Neural cell (in vitro differentiated cells): ENCODE data around the gene GHRH. TPM values are rescaled to one million over a fixed set of nuclear protein-coding genes. Genes with fewer than 3 reads are reported as not detected.

Experiments used
- H2AFZ ChIP-seq: fragments of 200-600, 300-800 bp; sonication (generic), shearing (Covaris generic); 2 replicates; pipeline ENCODE4 v1.6.0; 2014; ENCODE audit warnings: low read depth, mild to moderate bottlenecking, antibody characterized with exemption, low read length, moderate library complexity
- H3F3A ChIP-seq: fragments of 200-600 bp; shearing (Covaris generic); 2 replicates; pipeline ENCODE4 v1.6.1; 2016; ENCODE audit warnings: mild to moderate bottlenecking, moderate library complexity, mixed read lengths, antibody characterized with exemption, low read length; ENCODE audit not compliant: insufficient read depth, poor library complexity, severe bottlenecking
- H3K27ac ChIP-seq: fragments of 200-600, 300-800 bp; sonication (generic), shearing (Covaris generic); 2 replicates; pipeline ENCODE4 v1.5.1; 2014; ENCODE audit warnings: mild to moderate bottlenecking, low read length, moderate library complexity
- H3K27me3 ChIP-seq: fragments of 300-800, 200-600 bp; sonication (generic), shearing (Covaris generic); 2 replicates; pipeline ENCODE4 v1.6.0; 2014; ENCODE audit warnings: mild to moderate bottlenecking, low read depth, low read length, moderate library complexity; ENCODE audit not compliant: insufficient read depth
- H3K36me3 ChIP-seq: fragments of 300-800, 200-600 bp; sonication (generic), shearing (Covaris generic); 2 replicates; pipeline ENCODE4 v1.5.1; 2014; ENCODE audit warnings: mild to moderate bottlenecking, antibody characterized with exemption, low read length, moderate library complexity; ENCODE audit not compliant: insufficient read depth
- H3K4me2 ChIP-seq: fragments of 300-800, 200-600 bp; sonication (generic), shearing (Covaris generic); 2 replicates; pipeline ENCODE4 v1.6.0; 2014; ENCODE audit warnings: mild to moderate bottlenecking, low read length
- H3K4me3 ChIP-seq: fragments of 300-800, 200-600 bp; sonication (generic), shearing (Covaris generic); 2 replicates; pipeline ENCODE4 v1.5.1; 2014; ENCODE audit warnings: mild to moderate bottlenecking, low read length, moderate library complexity
- H3K79me2 ChIP-seq: fragments of 200-600 bp; shearing (Covaris generic); replicated peaks from 2 replicates; pipeline ENCODE4 v1.6.0; 2014; ENCODE audit warnings: mild to moderate bottlenecking, low read length, moderate library complexity; ENCODE audit not compliant: insufficient read depth
- H3K9ac ChIP-seq: fragments of 300-800, 200-600 bp; sonication (generic), shearing (Covaris generic); 2 replicates; pipeline ENCODE4 v1.6.1; 2016; ENCODE audit warnings: mild to moderate bottlenecking, low read length, mixed read lengths
- H3K9me2 ChIP-seq: fragments of 200-600 bp; shearing (Covaris generic); 2 replicates; pipeline ENCODE4 v1.6.1; 2016; ENCODE audit warnings: mild to moderate bottlenecking, low read length, mixed read lengths; ENCODE audit not compliant: insufficient read depth
- H3K9me3 ChIP-seq: fragments of 200-600, 300-800 bp; sonication (generic), shearing (Covaris generic); 2 replicates; pipeline ENCODE4 v1.6.1; 2016; ENCODE audit warnings: mild to moderate bottlenecking, mixed run types, low read length, moderate library complexity, mixed read lengths
- H4K20me1 ChIP-seq: fragments of 200-600 bp; shearing (Covaris generic); 2 replicates; pipeline ENCODE4 v1.6.1; 2016; ENCODE audit warnings: mild to moderate bottlenecking, mixed run types; ENCODE audit not compliant: insufficient read depth
- EP300 ChIP-seq: fragments of 450-650 bp; conservative IDR thresholded peaks from 2 replicates; pipeline ENCODE4 v1.6.1; 2014; ENCODE audit warnings: antibody characterized with exemption, mild to moderate bottlenecking, moderate library complexity; ENCODE audit not compliant: poor library complexity, severe bottlenecking
- EZH2 ChIP-seq: fragments of 200-600, 300-800 bp; shearing (Covaris generic), sonication (generic); IDR thresholded peaks from 2 replicates; pipeline ENCODE4 v1.6.1; 2014; ENCODE audit warnings: antibody characterized with exemption, low read length, borderline replicate concordance, mild to moderate bottlenecking; ENCODE audit not compliant: insufficient read depth, poor library complexity, severe bottlenecking
- MXI1 ChIP-seq: fragments of 450-650 bp; conservative IDR thresholded peaks from 2 replicates; pipeline ENCODE4 v1.6.1; 2014; ENCODE audit warnings: antibody characterized with exemption, mild to moderate bottlenecking; ENCODE audit not compliant: poor library complexity, severe bottlenecking
- POLR2AphosphoS5 ChIP-seq: IDR thresholded peaks from 2 replicates; pipeline ENCODE4 v1.6.1; 2012
- RAD21 ChIP-seq: fragments of 450-650 bp; conservative IDR thresholded peaks from 2 replicates; pipeline ENCODE4 v1.6.1; 2014; ENCODE audit warnings: antibody characterized with exemption, mild to moderate bottlenecking, moderate library complexity
- SMC3 ChIP-seq: fragments of 450-650 bp; conservative IDR thresholded peaks from 2 replicates; pipeline ENCODE4 v1.6.1; 2014; ENCODE audit warnings: antibody characterized with exemption, mild to moderate bottlenecking, moderate library complexity; ENCODE audit not compliant: poor library complexity
- TAF1 ChIP-seq: IDR thresholded peaks from 2 replicates; pipeline ENCODE4 v1.6.1; 2012; ENCODE audit warnings: low read depth
- polyA plus RNA-seq: library from polyadenylated mRNA; depleted of rRNA; stranded (reverse); fragments of >200 nt; gene quantifications from 2 replicates; pipeline ENCODE4 v1.2.3, GENCODE V29; 2014
- TF ChIP-seq, protein P1 (sequence below): fragments of 450-650 bp; IDR thresholded peaks from 2 replicates; pipeline ENCODE4 v1.5.1; 2014; ENCODE audit warnings: antibody characterized with exemption, mild to moderate bottlenecking, moderate library complexity; ENCODE audit not compliant: poor library complexity, severe bottlenecking
- TF ChIP-seq, protein P2 (sequence below): IDR thresholded peaks from 2 replicates; pipeline ENCODE4 v1.6.1; 2012; ENCODE audit warnings: borderline replicate concordance

Gene GHRH
- polyA plus RNA-seq, 1 donor from 2014 or later: not detected

DNA sequence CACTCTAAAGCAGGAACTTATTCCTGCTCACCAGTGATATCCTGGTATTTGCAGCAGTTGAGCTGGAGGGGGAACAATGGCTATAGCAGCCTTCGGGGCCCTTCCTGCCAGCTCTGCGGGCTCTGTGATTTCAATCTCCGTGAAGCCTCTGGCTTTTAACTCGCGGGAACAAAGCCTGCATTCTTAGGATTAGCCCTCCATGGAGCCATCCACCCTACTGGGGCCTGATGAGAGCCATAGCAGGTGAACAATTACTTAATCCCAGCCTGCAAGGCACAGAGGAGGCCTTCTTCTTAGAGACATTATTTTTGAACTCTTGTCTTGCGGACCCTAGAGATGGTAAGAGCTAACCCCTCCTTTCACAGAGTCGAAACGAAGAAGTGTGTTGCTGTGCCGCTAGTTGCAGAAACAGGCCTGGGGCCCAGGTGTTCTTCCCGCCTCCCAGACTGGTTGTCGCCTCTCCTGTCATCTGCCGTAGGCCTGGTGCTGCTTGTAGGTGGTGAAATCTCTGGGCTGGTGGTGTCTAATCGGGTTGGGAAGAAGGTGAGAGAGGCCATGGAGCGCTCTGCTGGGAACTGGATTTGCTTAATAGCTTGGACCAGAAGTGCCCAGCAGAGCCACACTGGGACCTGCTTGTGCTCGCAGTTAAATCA is 9.7 kb downstream of the GHRH start:
- Histone ChIP-seq H3K4me3 (no peak overlapping the region), H2AFZ (peak overlapping the region; percentile 2), H3K27me3 (no peaks in the 10 kb centered on the region), H3F3A (peaks cover 6% of the 10 kb centered on the region), H3K79me2 (no peaks in the 10 kb centered on the region), H3K9ac (peak overlapping the region; percentile 16), H3K36me3 (no peaks in the 10 kb centered on the region), H3K27ac (peak overlapping the region; percentile 34), H3K4me2 (no peak overlapping the region), H4K20me1 (no peaks in the 10 kb centered on the region), H3K9me2 (no peaks in the 10 kb centered on the region), H3K9me3 (no peaks in the 10 kb centered on the region)
- TF ChIP-seq SMC3 (no peak), EP300 (no peak), POLR2AphosphoS5 (no peak), RAD21 (no peak), MXI1 (no peak), EZH2 (no peak), TAF1 (no peak)
- TF ChIP-seq, protein P1, sequence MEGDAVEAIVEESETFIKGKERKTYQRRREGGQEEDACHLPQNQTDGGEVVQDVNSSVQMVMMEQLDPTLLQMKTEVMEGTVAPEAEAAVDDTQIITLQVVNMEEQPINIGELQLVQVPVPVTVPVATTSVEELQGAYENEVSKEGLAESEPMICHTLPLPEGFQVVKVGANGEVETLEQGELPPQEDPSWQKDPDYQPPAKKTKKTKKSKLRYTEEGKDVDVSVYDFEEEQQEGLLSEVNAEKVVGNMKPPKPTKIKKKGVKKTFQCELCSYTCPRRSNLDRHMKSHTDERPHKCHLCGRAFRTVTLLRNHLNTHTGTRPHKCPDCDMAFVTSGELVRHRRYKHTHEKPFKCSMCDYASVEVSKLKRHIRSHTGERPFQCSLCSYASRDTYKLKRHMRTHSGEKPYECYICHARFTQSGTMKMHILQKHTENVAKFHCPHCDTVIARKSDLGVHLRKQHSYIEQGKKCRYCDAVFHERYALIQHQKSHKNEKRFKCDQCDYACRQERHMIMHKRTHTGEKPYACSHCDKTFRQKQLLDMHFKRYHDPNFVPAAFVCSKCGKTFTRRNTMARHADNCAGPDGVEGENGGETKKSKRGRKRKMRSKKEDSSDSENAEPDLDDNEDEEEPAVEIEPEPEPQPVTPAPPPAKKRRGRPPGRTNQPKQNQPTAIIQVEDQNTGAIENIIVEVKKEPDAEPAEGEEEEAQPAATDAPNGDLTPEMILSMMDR: no peak
- TF ChIP-seq, protein P2, sequence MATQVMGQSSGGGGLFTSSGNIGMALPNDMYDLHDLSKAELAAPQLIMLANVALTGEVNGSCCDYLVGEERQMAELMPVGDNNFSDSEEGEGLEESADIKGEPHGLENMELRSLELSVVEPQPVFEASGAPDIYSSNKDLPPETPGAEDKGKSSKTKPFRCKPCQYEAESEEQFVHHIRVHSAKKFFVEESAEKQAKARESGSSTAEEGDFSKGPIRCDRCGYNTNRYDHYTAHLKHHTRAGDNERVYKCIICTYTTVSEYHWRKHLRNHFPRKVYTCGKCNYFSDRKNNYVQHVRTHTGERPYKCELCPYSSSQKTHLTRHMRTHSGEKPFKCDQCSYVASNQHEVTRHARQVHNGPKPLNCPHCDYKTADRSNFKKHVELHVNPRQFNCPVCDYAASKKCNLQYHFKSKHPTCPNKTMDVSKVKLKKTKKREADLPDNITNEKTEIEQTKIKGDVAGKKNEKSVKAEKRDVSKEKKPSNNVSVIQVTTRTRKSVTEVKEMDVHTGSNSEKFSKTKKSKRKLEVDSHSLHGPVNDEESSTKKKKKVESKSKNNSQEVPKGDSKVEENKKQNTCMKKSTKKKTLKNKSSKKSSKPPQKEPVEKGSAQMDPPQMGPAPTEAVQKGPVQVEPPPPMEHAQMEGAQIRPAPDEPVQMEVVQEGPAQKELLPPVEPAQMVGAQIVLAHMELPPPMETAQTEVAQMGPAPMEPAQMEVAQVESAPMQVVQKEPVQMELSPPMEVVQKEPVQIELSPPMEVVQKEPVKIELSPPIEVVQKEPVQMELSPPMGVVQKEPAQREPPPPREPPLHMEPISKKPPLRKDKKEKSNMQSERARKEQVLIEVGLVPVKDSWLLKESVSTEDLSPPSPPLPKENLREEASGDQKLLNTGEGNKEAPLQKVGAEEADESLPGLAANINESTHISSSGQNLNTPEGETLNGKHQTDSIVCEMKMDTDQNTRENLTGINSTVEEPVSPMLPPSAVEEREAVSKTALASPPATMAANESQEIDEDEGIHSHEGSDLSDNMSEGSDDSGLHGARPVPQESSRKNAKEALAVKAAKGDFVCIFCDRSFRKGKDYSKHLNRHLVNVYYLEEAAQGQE: no peak

DNA sequence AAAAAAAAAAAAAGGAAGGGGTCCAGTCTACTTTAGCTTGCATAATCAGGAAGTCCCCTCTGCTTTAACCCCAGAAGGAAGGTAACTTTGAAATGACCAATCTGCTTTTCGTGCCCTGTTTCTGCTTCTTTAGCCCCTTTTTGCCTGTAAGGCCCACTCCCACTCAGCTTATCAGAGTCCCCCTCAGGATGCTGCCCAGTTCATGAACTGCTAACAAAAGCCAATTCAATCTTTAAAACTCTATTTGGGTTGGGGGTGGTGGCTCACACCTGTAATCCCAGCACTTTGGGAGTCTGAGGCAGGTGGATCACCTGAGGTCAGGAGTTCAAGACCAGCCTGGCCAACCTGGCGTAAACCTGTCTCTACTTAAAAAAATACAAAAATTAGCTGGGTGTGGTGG is 12.3 kb downstream of the GHRH start:
- Histone ChIP-seq H3F3A (peaks cover 6% of the 10 kb centered on the region), H3K79me2 (no peaks in the 10 kb centered on the region), H3K9me3 (no peaks in the 10 kb centered on the region), H2AFZ (no peak overlapping the region), H3K4me3 (no peak overlapping the region), H3K9me2 (no peaks in the 10 kb centered on the region), H4K20me1 (no peaks in the 10 kb centered on the region), H3K27me3 (no peaks in the 10 kb centered on the region), H3K36me3 (no peaks in the 10 kb centered on the region), H3K4me2 (no peak overlapping the region), H3K27ac (no peak overlapping the region), H3K9ac (no peak overlapping the region)
- no peak for TF ChIP-seq MXI1
- no peak for TF ChIP-seq TAF1
- no peak for TF ChIP-seq RAD21
